ENCODE results near the gene SIGLEC1. TPM values are rescaled to one million over a fixed set of nuclear protein-coding genes. Genes with fewer than 3 reads are reported as not detected.

Gene SIGLEC1
- total and polyA plus RNA-seq, 2 of the 8 experiments (the other 6 are each of a cell fraction or from before 2014, with no cell fraction given): 0.02 TPM; not detected in 1

DNA sequence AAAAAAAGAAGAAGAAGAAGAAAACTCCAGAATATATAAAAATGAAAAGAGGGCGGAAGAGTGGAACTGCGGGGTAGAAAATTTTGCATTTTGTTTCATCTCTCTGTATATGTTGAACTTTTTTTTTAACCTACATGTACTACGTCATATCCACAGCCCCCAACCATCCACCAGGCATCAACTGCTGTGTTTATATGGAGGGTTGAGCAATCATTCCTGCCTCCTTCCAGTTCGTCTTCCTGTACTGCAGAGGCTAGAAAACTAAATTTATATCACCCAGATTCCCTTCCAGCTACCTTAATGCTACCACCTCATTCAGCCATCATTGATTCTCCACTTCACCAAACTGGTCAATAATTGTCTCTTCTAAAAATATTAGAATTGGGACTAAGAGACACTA lies 9.5 kb upstream of the SIGLEC1 start:
- DNase-seq (ENCODE audit: low read depth in 1 of 2, low spot score in 2 of 2) (no peak), FAIRE-seq (no peak)
- POLR2A ChIA-PET (ENCODE audit: partially characterized antibody): interaction anchor here (1.2 kb wide), 1 partner anchor 28 kb away, joined by 3 read pairs; no protein-coding TSS in a partner anchor
- no peak overlapping the region for H3K56ac ChIP-seq (replicated peaks; ENCODE audit: insufficient read length, low read depth, low read length)
- no peak overlapping the region for H2BK20ac ChIP-seq (ENCODE audit: low read length)
- no peak overlapping the region for H3K9ac ChIP-seq (replicated peaks in 1 of 4; ENCODE audit: extremely low read depth in 1 of 4, low read depth in 3 of 4, low read length in 3 of 4)
- H4K91ac ChIP-seq (replicated peaks; ENCODE audit: insufficient read length, low read length): no peak overlapping the region
- CTCF ChIA-PET (ENCODE audit: partially characterized antibody): interaction anchor here (0.6 to 2.8 kb wide), 7 partner anchors 15 to 47 kb away, joined by 3 to 10 read pairs (median 3); partner anchors contain the start of gene ADISSP
- H2AFZ ChIP-seq (ENCODE audit: low read length): no peak overlapping the region
- no peak overlapping the region for H2BK15ac ChIP-seq (ENCODE audit: low read length)
- TF ChIP-seq NRF1 (IDR thresholded peaks at IDR 0.05; ENCODE audit: low read depth, low read length) (no peak), SIN3A (conservative IDR thresholded peaks at IDR 0.05 in 1 of 2, IDR thresholded peaks at IDR 0.05 in 1 of 2; ENCODE audit: low read depth in 1 of 2, low read length in 2 of 2) (no peak), SUZ12 (IDR thresholded peaks at IDR 0.05; ENCODE audit: low read length) (no peak), POLR2A (IDR thresholded peaks at IDR 0.05; ENCODE audit: control extremely low read depth in 1 of 2, low read depth in 2 of 2, low read length in 2 of 2) (no peak), ASH2L (IDR thresholded peaks at IDR 0.05; ENCODE audit: low read length) (no peak), SP2 (IDR thresholded peaks at IDR 0.05; ENCODE audit: low read length) (no peak), POLR2AphosphoS5 (IDR thresholded peaks at IDR 0.05; ENCODE audit: low read depth, low read length) (no peak)
- TF ChIP-seq, protein P1, sequence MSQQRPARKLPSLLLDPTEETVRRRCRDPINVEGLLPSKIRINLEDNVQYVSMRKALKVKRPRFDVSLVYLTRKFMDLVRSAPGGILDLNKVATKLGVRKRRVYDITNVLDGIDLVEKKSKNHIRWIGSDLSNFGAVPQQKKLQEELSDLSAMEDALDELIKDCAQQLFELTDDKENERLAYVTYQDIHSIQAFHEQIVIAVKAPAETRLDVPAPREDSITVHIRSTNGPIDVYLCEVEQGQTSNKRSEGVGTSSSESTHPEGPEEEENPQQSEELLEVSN (IDR thresholded peaks at IDR 0.05): no peak
- H2BK12ac ChIP-seq (ENCODE audit: low read depth, low read length): no peak overlapping the region
- no peak overlapping the region for H4K8ac ChIP-seq (ENCODE audit: extremely low read depth, insufficient read depth, low read length)
- H3K27me3 ChIP-seq (replicated peaks in 1 of 4; ENCODE audit: control insufficient read depth in 3 of 4, extremely low read depth in 1 of 4, insufficient read depth in 3 of 4, low read length in 3 of 4): no peaks in the 10 kb centered on the region
- H3K4me3 ChIP-seq (ENCODE audit: extremely low read depth in 1 of 4, insufficient read depth in 2 of 4, low read depth in 3 of 4, low read length in 4 of 4): no peak overlapping the region
- H2BK120ac ChIP-seq (replicated peaks; ENCODE audit: low read depth, low read length): no peak overlapping the region
- no peaks in the 10 kb centered on the region for H3K79me2 ChIP-seq (ENCODE audit: control insufficient read depth in 1 of 2, insufficient read depth in 2 of 2, low read length in 2 of 2)
- WGBS, 2 experiments (ENCODE audit: extremely low coverage in 1 of 2, insufficient coverage in 1 of 2, insufficient read length in 1 of 2, insufficient replicate concordance in 2 of 2, low coverage in 1 of 2, low lambda C conversion rate in 2 of 2, missing lambda C conversion rate in 1 of 2): 79% methylated on average over 2 of the region's 4 CpGs; no CpG with 5 or more reads in 1 of the 2 experiments
- H3K36me3 ChIP-seq (ENCODE audit: control insufficient read depth in 2 of 4, insufficient read depth in 4 of 4, low read length in 3 of 4): no peaks in the 10 kb centered on the region
- H3K4ac ChIP-seq (replicated peaks; ENCODE audit: insufficient read length, low read depth, low read length): no peak overlapping the region
- no peak overlapping the region for H2AK5ac ChIP-seq (ENCODE audit: low read depth, low read length)
- H4K5ac ChIP-seq (ENCODE audit: insufficient read length, low read depth, low read length): no peak overlapping the region
- no peak overlapping the region for H3K18ac ChIP-seq (ENCODE audit: extremely low read depth, low read length)
- H3K23me2 ChIP-seq (ENCODE audit: low read depth, low read length): no peaks in the 10 kb centered on the region
- H3K23ac ChIP-seq (ENCODE audit: insufficient read length): no peak overlapping the region
- no peaks in the 10 kb centered on the region for H4K20me1 ChIP-seq (replicated peaks in 1 of 2; ENCODE audit: control insufficient read depth in 1 of 2, insufficient read depth in 2 of 2, low read length in 2 of 2)
- no peaks in the 10 kb centered on the region for H3K4me1 ChIP-seq (replicated peaks in 1 of 4; ENCODE audit: control insufficient read depth in 3 of 4, insufficient read depth in 4 of 4, low read length in 3 of 4)
- no peak overlapping the region for H2BK5ac ChIP-seq (ENCODE audit: low read depth, low read length)
- H3K9me3 ChIP-seq (ENCODE audit: insufficient read depth in 2 of 2, low read depth in 1 of 2, low read length in 1 of 2): no peaks in the 10 kb centered on the region
- no peak overlapping the region for H3K4me2 ChIP-seq (ENCODE audit: insufficient read depth in 1 of 2, low read depth in 2 of 2, low read length in 2 of 2)
- H3K79me1 ChIP-seq (ENCODE audit: low read depth, low read length): no peaks in the 10 kb centered on the region
- H3K27ac ChIP-seq (ENCODE audit: low read depth, low read length): no peak overlapping the region
- H3K14ac ChIP-seq (ENCODE audit: insufficient read length): no peak overlapping the region

Measured in H1 (cell line).